IMR-90 (cell line): ENCODE measurements around the gene C1orf52.

Experiments used
- BHLHE40 ChIP-seq: fragments of 150-350 bp; IDR thresholded peaks from 2 replicates; pipeline ENCODE4 v1.6.1; 2016; ENCODE audit warnings: mild to moderate bottlenecking, low read depth, low read length
- CTCF ChIP-seq: conservative IDR thresholded peaks from 2 replicates; pipeline ENCODE4 v1.5.1; 2012; ENCODE audit warnings: mild to moderate bottlenecking, low read depth, low read length, improper control_type of control experiment
- FOS ChIP-seq: fragments of 150-350 bp; IDR thresholded peaks from 2 replicates; pipeline ENCODE4 v1.6.1; 2016; ENCODE audit warnings: low read depth, low read length
- MAZ ChIP-seq: IDR thresholded peaks from 2 replicates; pipeline ENCODE4 v1.6.1; 2012; ENCODE audit warnings: low read depth, mild to moderate bottlenecking, low read length, improper control_type of control experiment, moderate library complexity, borderline replicate concordance
- MXI1 ChIP-seq: IDR thresholded peaks from 2 replicates; pipeline ENCODE4 v1.6.1; 2012; ENCODE audit warnings: low read depth, mild to moderate bottlenecking, low read length, moderate library complexity, borderline replicate concordance
- POLR2A ChIP-seq: IDR thresholded peaks from 2 replicates; pipeline ENCODE4 v1.6.1; 2012; ENCODE audit warnings: mild to moderate bottlenecking, low read depth, low read length
- RAD21 ChIP-seq: IDR thresholded peaks from 2 replicates; pipeline ENCODE4 v1.6.1; 2012; ENCODE audit warnings: low read length, improper control_type of control experiment
- RCOR1 ChIP-seq: IDR thresholded peaks from 2 replicates; pipeline ENCODE4 v1.6.1; 2012; ENCODE audit warnings: mild to moderate bottlenecking, low read length, improper control_type of control experiment; ENCODE audit not compliant: insufficient replicate concordance
- SMC3 ChIP-seq: fragments of 150-350 bp; IDR thresholded peaks from 2 replicates; pipeline ENCODE4 v1.6.1; 2016; ENCODE audit warnings: low read depth, mild to moderate bottlenecking, antibody characterized with exemption, low read length, moderate library complexity
- USF2 ChIP-seq: fragments of 150-350 bp; IDR thresholded peaks from 2 replicates; pipeline ENCODE4 v1.6.1; 2017; ENCODE audit warnings: mild to moderate bottlenecking, antibody characterized with exemption, low read length, low read depth

GRCh38 chr1:85282424-85282823 lies 23.0 kb upstream of the C1orf52 start:
- TF ChIP-seq RAD21, result no peak
- TF ChIP-seq CTCF, result no peak
- no peak for TF ChIP-seq POLR2A
- TF ChIP-seq MAZ, result no peak
- no peak for TF ChIP-seq BHLHE40
- no peak for TF ChIP-seq MXI1
- TF ChIP-seq SMC3, result no peak
- TF ChIP-seq RCOR1, result no peak
- TF ChIP-seq USF2, result no peak
- TF ChIP-seq FOS, result no peak
